Muscle layer of colon (tissue), 2 donors: ENCODE results near the gene DOCK4.

Source experiments
- H3K27ac ChIP-seq: one replicate; pipeline ENCODE4 v1.7.0; 2013; ENCODE audit warnings: low read depth, mild to moderate bottlenecking, low read length, moderate library complexity
- H3K27me3 ChIP-seq, 2 donors: one replicate each; pipeline ENCODE4 v1.7.0; 2013; ENCODE audit warnings: low read length in 2 of 2, mild to moderate bottlenecking in 2 of 2; ENCODE audit not compliant: insufficient read depth in 2 of 2, control insufficient read depth in 1 of 2
- H3K36me3 ChIP-seq: one replicate; pipeline ENCODE4 v1.7.0; 2013; ENCODE audit warnings: mild to moderate bottlenecking, low read length; ENCODE audit not compliant: insufficient read depth
- H3K4me1 ChIP-seq: one replicate; pipeline ENCODE4 v1.7.0; 2013; ENCODE audit warnings: mild to moderate bottlenecking, low read length; ENCODE audit not compliant: insufficient read depth
- H3K4me3 ChIP-seq, 2 donors: one replicate each; pipeline ENCODE4 v1.7.0; 2013; ENCODE audit warnings: low read length in 2 of 2, low read depth in 1 of 2, mild to moderate bottlenecking in 1 of 2, moderate library complexity in 1 of 2
- H3K9ac ChIP-seq: one replicate; pipeline ENCODE4 v1.7.0; 2013; ENCODE audit warnings: low read length
- H3K9me3 ChIP-seq: one replicate; pipeline ENCODE4 v1.7.0; 2013; ENCODE audit warnings: mild to moderate bottlenecking, low read length
- donor health status: abdominal sarcoma.
- donor health status: Adenocarcinoma of cecum.

Gene DOCK4

DNA sequence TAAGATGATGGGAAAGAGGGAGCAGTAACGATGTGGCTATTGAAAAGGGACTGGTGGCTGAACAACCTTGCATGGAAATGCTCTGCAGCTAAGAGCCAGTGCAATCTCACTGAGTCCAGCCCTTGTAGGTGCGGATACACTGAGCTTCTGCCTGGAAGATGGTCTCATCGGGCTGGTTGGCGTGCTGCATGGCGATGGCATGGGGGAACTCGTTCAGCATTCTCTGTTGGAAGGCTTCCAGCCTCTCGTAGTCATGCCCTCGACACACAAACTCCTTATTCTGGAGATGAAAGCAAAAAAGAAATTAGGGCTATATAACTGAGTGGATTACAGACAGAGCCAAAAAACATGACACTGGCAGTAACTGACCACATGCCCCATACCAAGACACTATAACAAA is 446.2 kb downstream of the DOCK4 start:
- Histone ChIP-seq H3K4me1 (no peaks in the 10 kb centered on the region), H3K36me3 (peaks cover 21% of the 10 kb centered on the region), H3K9ac (no peak overlapping the region), H3K9me3 (no peaks in the 10 kb centered on the region), H3K27me3 (no peaks in the 10 kb centered on the region), H3K27ac (no peak overlapping the region), H3K4me3 (no peak overlapping the region)

DNA sequence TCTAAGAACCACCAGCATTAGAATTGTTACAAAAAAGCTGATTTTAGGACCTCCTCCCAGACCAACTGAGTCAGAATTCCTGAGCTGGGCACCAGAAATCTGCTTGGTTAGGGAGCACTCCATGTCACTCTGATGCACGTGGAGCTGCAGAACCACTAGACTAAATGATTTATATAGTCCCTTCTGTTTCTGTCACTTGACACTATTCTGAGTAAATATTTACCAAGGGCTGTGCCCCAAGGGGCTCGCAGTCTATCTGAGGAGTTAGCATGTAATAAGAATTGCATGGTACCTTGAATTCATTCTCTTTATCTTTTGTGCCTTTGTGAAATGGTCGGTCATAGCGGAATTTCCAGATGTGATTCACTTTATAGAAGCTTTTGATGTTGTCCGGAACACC is 447.9 kb downstream of the DOCK4 start:
- H3K36me3 ChIP-seq, result peaks cover 21% of the 10 kb centered on the region
- H3K4me1 ChIP-seq, result no peaks in the 10 kb centered on the region
- H3K4me3 ChIP-seq, result no peak overlapping the region
- no peak overlapping the region for H3K9ac ChIP-seq
- H3K27me3 ChIP-seq, result no peaks in the 10 kb centered on the region
- no peak overlapping the region for H3K27ac ChIP-seq
- H3K9me3 ChIP-seq, result no peaks in the 10 kb centered on the region

DNA sequence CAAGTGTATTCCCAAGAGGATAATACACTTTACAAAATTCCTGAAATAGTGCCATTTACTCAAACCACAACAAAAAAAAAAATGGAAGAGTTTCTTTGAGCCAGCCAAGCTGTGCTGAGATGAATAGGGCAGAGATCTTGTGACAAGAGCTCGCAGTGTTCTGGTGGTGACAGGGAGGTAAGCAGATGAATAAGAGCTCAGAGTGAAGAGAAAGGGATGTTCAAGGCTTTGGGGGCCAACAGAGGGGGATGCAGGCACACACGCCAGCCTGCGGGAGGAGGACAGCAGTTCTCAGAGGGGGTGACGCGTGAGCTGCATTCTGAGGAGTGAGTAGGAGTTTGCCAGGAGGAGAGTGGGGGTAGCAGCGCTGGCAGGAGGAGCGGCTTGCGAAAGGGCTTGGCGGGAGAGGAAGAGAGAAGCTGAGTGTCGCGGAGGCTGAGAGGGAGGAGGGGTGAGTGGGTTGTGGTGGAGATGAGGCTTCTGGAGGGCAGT is 449.5 kb downstream of the DOCK4 start:
- H3K27ac ChIP-seq, result no peak overlapping the region
- peaks cover 21% of the 10 kb centered on the region for H3K36me3 ChIP-seq
- no peak overlapping the region for H3K9ac ChIP-seq
- no peaks in the 10 kb centered on the region for H3K27me3 ChIP-seq
- H3K4me1 ChIP-seq, result no peaks in the 10 kb centered on the region
- H3K9me3 ChIP-seq, result no peaks in the 10 kb centered on the region
- H3K4me3 ChIP-seq, result no peak overlapping the region

DNA sequence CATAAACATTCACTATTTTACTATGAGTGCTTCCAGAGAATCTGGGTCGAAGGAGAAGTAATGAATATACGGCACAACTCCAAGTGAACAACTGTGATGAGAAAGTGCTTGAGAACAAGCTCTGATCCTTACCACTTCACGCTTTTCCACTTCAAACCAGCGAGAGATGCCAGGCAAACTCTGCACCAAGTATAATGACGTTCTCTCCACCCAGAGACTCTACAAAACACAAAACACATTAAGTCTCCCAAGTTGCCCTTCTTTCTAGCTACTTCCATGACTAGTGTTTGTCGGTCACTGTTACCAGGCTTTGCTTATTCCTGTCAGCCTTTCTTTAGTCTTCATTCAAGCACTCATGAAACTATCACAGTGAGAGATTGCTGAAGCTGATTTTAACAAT is 450.8 kb downstream of the DOCK4 start:
- Histone ChIP-seq H3K4me1 (no peaks in the 10 kb centered on the region), H3K9ac (no peak overlapping the region), H3K27me3 (no peaks in the 10 kb centered on the region), H3K27ac (no peak overlapping the region), H3K36me3 (peaks cover 20% of the 10 kb centered on the region), H3K9me3 (no peaks in the 10 kb centered on the region), H3K4me3 (no peak overlapping the region)

DNA sequence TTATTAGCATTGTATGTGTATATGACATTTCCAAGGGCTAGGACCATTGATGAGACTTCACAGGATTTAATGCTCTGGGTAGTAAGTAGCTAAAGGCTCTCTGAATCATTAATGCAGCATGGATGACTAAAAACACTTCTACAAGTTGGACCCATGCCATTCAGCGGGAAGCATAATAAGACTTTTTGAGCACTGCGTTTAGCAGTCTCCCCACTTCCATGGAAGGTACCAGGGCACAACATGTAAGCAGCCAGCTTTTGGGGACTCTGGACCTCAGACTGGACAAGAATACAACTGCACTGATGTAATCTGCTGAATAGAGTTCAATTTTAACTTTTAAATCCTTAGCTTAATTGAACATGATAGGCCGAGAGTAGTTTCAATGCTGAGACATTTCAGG is 452.2 kb downstream of the DOCK4 start:
- Histone ChIP-seq H3K27ac (no peak overlapping the region), H3K9ac (no peak overlapping the region), H3K36me3 (peaks cover 8% of the 10 kb centered on the region), H3K4me1 (no peaks in the 10 kb centered on the region), H3K27me3 (no peaks in the 10 kb centered on the region), H3K4me3 (no peak overlapping the region), H3K9me3 (no peaks in the 10 kb centered on the region)

DNA sequence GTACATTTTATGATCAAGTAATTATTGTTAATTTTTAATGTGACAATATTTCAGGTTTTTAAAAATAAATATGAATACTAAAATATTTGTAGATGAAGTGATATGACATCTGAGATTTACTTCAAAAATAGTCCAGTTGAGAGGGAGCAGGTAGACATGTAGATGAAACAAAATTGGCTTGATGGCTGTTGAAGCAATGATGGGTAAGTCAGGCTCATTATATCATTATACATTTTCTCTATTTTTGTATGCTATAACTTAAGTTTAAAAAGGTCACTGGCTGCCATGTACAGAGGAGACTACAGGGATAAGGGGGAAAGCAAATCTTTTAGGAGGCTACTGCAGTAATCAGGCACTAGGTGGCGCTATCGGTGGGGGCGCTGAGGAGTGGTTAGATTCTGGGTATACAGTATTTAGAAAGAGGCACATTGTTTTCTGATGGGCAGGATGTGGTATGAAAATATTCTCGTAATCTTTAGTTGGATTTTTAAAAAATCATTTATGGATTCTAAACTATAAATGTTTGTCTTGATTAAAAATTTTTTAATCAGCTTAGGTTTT is 454.1 kb downstream of the DOCK4 start:
- Histone ChIP-seq H3K4me3 (no peak overlapping the region), H3K36me3 (no peaks in the 10 kb centered on the region), H3K4me1 (no peaks in the 10 kb centered on the region), H3K9ac (no peak overlapping the region), H3K9me3 (no peaks in the 10 kb centered on the region), H3K27me3 (no peaks in the 10 kb centered on the region), H3K27ac (no peak overlapping the region)

DNA sequence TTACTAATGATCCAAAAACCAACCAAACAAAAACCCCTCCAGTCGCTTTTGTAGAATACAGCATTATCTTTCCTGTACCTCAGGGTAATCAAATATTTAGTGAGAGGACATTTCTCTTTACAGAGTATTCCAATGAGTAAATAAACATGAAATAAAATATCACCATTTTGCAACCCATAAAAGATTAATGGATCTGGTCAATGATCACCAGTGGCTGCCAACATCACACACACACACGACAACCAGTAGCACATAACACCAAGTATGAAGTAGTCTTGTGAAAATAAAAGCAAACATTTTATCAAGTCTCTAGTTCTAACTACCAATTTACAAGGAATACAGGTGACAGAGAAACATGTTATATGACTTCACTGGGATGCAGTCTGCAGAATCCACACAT is 455.3 kb downstream of the DOCK4 start:
- no peaks in the 10 kb centered on the region for H3K36me3 ChIP-seq
- H3K9me3 ChIP-seq, result no peaks in the 10 kb centered on the region
- H3K9ac ChIP-seq, result no peak overlapping the region
- H3K27ac ChIP-seq, result no peak overlapping the region
- H3K27me3 ChIP-seq, result no peaks in the 10 kb centered on the region
- no peaks in the 10 kb centered on the region for H3K4me1 ChIP-seq
- H3K4me3 ChIP-seq, result no peak overlapping the region

DNA sequence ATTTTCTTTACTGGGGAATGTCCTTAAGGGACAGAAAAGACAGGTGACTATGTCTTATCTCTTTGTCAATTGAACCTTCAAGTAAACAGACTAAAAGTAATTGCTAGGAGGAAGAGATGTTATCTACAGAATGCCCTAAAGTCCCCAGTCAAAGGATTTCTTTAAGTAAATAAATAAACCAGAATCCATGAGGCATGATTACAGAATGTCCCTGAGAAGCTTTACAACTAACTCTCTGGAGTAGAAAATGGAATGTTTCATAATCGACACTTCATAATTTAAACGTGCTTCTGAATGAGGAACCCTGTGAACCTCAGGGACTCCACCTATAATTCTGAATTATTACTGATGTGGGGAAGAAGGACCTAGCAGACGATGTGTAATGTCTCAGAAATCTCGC is 456.0 kb downstream of the DOCK4 start:
- no peak overlapping the region for H3K27ac ChIP-seq
- H3K27me3 ChIP-seq, result no peaks in the 10 kb centered on the region
- H3K36me3 ChIP-seq, result no peaks in the 10 kb centered on the region
- H3K9ac ChIP-seq, result no peak overlapping the region
- H3K9me3 ChIP-seq, result no peaks in the 10 kb centered on the region
- no peaks in the 10 kb centered on the region for H3K4me1 ChIP-seq
- no peak overlapping the region for H3K4me3 ChIP-seq

DNA sequence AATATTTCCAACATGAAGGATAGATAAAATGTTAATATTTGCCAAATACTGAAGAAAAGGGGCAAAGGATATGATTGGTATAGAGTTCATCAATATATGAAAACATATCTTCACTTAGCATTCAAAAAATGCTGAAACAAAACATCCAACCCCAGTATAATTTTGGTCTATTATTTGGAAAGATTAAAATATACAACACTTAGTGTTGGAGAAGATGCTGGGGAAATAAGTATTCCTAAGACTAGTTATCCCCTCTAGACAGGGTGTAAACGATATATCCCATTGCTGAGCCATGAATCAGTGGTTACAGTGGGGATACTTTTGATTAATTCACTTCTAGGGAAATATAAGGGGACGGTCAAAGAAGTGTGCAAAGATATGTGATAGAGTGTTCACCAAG is 456.6 kb downstream of the DOCK4 start:
- Histone ChIP-seq H3K4me3 (no peak overlapping the region), H3K4me1 (no peaks in the 10 kb centered on the region), H3K9ac (no peak overlapping the region), H3K36me3 (no peaks in the 10 kb centered on the region), H3K27me3 (no peaks in the 10 kb centered on the region), H3K27ac (no peak overlapping the region), H3K9me3 (no peaks in the 10 kb centered on the region)

DNA sequence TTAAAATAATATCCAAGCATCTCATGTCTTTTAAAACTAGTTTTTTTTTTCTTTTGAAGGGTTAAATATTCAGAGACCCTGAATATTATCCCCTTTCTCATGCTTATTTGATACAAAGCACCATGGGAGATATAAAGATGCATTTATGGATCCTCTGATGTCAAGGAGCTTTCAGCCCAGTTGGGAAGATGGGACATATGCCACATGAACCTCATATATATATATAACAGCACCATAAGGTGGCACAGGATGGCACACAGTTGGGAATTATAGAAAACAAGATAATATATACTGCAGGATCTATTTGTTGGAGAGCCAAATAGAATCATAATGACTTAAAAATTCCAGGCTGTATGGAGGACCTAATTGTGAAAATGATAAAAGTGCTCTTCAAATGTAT is 458.5 kb downstream of the DOCK4 start:
- no peaks in the 10 kb centered on the region for H3K9me3 ChIP-seq
- no peak overlapping the region for H3K9ac ChIP-seq
- no peaks in the 10 kb centered on the region for H3K4me1 ChIP-seq
- no peak overlapping the region for H3K4me3 ChIP-seq
- H3K27me3 ChIP-seq, result no peaks in the 10 kb centered on the region
- H3K27ac ChIP-seq, result no peak overlapping the region
- no peaks in the 10 kb centered on the region for H3K36me3 ChIP-seq

DNA sequence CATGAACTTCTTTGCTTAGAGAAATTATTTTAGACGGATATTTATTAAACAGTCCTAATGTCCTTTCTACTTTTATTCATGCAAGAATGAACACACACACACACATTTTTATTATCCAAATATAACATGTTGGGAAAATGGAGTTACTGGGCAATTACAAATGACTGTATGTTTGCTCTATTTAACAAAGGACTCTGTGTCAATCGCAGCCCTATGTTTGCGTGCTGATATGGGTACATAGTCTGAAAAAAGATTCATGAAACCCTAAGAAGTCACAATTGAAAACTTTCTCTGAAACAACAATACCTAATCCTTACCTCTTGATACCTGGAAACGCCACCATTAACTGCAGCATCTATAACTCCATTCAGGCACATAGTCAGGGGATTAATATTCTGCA is 459.2 kb downstream of the DOCK4 start:
- no peaks in the 10 kb centered on the region for H3K36me3 ChIP-seq
- no peak overlapping the region for H3K27ac ChIP-seq
- no peaks in the 10 kb centered on the region for H3K9me3 ChIP-seq

DNA sequence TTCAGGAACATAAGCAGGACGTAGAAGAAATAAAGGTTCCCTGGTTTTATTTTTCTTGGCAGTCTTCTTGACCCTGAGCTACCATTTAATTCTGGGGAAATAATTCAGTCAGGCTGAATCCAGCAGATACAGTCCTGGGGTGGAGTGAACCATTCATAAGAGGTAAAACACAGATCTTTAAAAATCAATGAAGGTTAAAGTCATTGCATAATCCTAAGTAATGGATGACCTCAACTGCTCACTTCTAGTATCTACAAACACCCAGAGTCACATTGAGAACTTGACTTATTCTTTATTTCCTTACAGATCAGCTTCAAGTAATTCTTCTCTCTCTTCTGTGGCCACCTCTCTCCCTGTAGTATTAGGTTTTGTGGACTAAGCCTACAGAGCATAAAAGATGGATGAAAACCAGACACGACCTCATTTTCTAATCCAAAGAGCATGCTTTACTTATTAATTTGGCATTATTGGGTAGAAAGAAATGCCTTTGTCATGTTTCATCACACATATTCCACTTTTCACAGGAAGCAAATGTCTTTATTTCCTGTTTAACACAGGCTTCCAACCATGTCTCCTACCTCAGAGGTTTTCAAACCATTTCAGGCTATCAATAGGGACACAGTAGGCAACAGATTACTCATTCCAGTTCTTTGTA is 461.6 kb downstream of the DOCK4 start:
- no peak overlapping the region for H3K27ac ChIP-seq
- peaks cover 3% of the 10 kb centered on the region for H3K36me3 ChIP-seq
- H3K4me1 ChIP-seq, result no peaks in the 10 kb centered on the region
- H3K27me3 ChIP-seq, result no peaks in the 10 kb centered on the region
- H3K9ac ChIP-seq, result no peak overlapping the region
- H3K4me3 ChIP-seq, result no peak overlapping the region
- H3K9me3 ChIP-seq, result no peaks in the 10 kb centered on the region

More for the DNA sequence above, 459.2 kb downstream of the DOCK4 start:
- Histone ChIP-seq H3K27me3 (no peaks in the 10 kb centered on the region), H3K4me3 (no peak overlapping the region), H3K9ac (no peak overlapping the region), H3K4me1 (no peaks in the 10 kb centered on the region)
